ENCODE measurements around the gene PERM1.
"Not testable (repeated sequence)": the region's sequence is repeated elsewhere in the genome, so short reads cannot be mapped to it uniquely, and the experiment has no call there.

The PERM1 gene

DNA sequence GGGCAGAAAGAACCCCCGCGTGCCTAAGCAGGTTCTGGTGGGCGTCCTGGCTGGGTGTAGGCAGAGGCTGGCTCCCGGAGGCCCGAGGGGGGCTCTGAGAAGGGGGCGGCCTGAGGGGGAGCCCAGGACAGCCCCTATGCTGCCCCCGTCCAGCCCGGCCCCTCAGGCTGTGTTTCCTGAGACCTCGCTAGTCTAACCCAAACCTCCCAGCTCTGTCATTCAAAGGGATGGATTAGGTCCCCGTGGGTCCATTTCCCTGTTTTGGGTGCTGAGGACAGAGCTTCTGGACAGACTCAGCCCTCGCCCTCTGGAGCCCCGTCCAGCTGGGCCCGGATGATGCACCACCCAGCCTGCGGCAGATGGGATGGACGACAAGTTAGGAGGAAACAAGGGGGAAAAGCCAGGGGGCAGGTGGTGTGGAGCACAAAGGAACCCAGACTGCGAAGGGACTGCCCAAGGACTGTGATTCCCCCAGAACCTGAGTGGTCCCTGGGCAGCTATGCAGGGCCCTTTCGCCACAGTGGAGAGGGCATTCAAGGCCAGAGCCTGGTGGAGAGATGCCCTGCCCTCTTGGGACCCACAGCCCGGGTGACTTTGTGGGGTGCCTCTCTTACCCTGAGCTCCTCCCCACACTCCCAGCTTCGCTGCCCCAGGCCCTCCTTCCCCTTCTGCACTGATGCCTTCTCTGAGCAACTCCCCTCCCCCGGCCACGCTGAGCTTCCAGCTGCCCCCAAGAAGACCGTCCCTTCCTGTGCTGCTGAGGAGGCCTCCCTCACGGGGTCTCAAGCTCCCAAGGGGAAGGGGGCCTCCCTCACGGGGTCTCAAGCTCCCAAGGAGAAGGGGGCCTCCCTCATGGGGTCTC lies 15.2 kb upstream of the PERM1 start:
- Histone ChIP-seq H3K27me3 (ENCODE audit: insufficient read depth, poor library complexity, severe bottlenecking) (no peaks in the 10 kb centered on the region), H3K36me3 (ENCODE audit: low read depth) (no peaks in the 10 kb centered on the region), H3K4me1 (ENCODE audit: insufficient read depth, poor library complexity, severe bottlenecking) (peaks cover 5% of the 10 kb centered on the region), H3K27ac (ENCODE audit: poor library complexity, severe bottlenecking) (no peak overlapping the region), H3K9me3 (ENCODE audit: severe bottlenecking) (no peaks in the 10 kb centered on the region), H3K4me3 (ENCODE audit: severe bottlenecking) (no peak overlapping the region)
- TF ChIP-seq, protein P1, sequence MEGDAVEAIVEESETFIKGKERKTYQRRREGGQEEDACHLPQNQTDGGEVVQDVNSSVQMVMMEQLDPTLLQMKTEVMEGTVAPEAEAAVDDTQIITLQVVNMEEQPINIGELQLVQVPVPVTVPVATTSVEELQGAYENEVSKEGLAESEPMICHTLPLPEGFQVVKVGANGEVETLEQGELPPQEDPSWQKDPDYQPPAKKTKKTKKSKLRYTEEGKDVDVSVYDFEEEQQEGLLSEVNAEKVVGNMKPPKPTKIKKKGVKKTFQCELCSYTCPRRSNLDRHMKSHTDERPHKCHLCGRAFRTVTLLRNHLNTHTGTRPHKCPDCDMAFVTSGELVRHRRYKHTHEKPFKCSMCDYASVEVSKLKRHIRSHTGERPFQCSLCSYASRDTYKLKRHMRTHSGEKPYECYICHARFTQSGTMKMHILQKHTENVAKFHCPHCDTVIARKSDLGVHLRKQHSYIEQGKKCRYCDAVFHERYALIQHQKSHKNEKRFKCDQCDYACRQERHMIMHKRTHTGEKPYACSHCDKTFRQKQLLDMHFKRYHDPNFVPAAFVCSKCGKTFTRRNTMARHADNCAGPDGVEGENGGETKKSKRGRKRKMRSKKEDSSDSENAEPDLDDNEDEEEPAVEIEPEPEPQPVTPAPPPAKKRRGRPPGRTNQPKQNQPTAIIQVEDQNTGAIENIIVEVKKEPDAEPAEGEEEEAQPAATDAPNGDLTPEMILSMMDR (IDR thresholded peaks at IDR 0.05; ENCODE audit: poor library complexity, severe bottlenecking), result no peak
- peak; percentile 57 for DNase-seq (ENCODE audit: low spot score)
- no peak for ATAC-seq (ENCODE audit: low read depth)

DNA sequence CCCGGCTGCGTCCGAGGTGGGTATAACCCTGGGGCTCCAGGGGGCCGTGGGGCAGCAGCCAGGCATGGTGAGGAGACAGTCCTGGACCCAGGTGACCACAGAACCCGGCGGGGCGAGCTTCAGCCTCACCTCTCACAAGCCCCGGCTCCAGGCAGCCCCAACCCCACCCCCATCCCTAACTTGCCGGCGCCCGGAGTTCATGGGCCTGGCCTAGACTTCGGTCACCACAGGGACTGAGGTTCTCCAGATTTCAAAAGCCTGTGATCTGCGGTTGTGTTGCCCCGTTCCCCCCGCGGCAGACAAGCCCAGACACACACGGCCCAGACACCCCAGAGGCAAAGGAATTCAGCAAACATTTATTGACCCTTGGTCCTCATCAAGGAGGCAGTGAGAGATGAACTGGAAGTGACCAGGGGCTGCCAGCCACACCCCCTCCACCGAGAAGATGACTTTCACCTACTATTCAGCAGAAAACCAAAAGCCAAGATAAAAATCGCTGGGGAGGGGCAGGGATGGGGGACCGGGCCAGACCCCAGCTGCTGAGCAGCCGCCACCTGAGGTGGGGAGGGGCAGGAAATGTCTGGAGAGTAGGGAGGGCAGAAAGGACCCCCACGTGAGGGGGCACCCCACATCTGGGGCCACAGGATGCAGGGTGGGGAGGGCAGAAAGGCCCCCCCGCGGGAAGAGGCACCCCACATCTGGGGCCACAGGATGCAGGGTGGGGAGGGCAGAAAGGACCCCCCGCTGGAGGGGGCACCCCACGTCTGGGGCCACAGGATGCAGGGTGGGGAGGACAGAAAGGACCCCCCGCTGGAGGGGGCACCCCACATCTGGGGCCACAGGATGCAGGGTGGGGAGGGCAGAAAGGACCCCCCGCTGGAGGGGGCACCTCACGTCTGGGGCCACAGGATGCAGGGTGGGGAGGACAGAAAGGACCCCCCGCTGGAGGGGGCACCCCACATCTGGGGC lies 14.1 kb upstream of the PERM1 start:
- TF ChIP-seq, protein P1 (IDR thresholded peaks at IDR 0.05; ENCODE audit: poor library complexity, severe bottlenecking), result no peak
- H3K9me3 ChIP-seq (ENCODE audit: severe bottlenecking), result no peaks in the 10 kb centered on the region
- no peaks in the 10 kb centered on the region for H3K36me3 ChIP-seq (ENCODE audit: low read depth)
- no peak overlapping the region for H3K27ac ChIP-seq (ENCODE audit: poor library complexity, severe bottlenecking)
- H3K27me3 ChIP-seq (ENCODE audit: insufficient read depth, poor library complexity, severe bottlenecking), result no peaks in the 10 kb centered on the region
- ATAC-seq (ENCODE audit: low read depth) (peak; percentile 16; the same call in 2 of the 3 replicates), DNase-seq (ENCODE audit: low spot score) (peak; percentile 67)
- no peak overlapping the region for H3K4me3 ChIP-seq (ENCODE audit: severe bottlenecking)
- H3K4me1 ChIP-seq (ENCODE audit: insufficient read depth, poor library complexity, severe bottlenecking), result peaks cover 5% of the 10 kb centered on the region

DNA sequence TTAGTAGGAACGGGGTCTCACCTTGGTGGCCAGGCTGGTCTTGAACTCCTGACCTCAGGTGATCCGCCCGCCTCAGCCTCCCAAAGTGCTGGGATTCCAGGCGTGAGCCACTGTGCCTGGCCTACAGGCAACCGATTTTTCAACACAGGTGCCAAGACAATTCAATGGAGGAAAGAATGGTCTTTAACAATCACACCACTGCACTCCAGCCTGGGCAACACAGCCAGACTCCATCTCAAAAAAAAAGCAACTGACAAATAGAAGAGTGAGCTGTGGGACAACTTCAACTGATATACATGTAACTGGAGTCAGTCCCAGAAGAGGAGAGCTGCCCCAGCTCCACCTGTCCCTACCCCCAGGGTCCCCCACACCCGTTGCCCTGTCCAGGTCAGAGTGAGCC lies 12.7 kb upstream of the PERM1 start:
- DNase-seq (ENCODE audit: low spot score); H3K27ac ChIP-seq (ENCODE audit: poor library complexity, severe bottlenecking); H3K4me1 ChIP-seq (ENCODE audit: insufficient read depth, poor library complexity, severe bottlenecking); H3K27me3 ChIP-seq (ENCODE audit: insufficient read depth, poor library complexity, severe bottlenecking); H3K4me3 ChIP-seq (ENCODE audit: severe bottlenecking); H3K36me3 ChIP-seq (ENCODE audit: low read depth); ATAC-seq (ENCODE audit: low read depth); H3K9me3 ChIP-seq (ENCODE audit: severe bottlenecking): not testable (repeated sequence)

GRCh38 chr1:993379-993995 lies 11.6 kb upstream of the PERM1 start:
- Histone ChIP-seq H3K27ac (ENCODE audit: poor library complexity, severe bottlenecking) (no peak overlapping the region), H3K4me3 (ENCODE audit: severe bottlenecking) (no peak overlapping the region), H3K27me3 (ENCODE audit: insufficient read depth, poor library complexity, severe bottlenecking) (no peaks in the 10 kb centered on the region), H3K9me3 (ENCODE audit: severe bottlenecking) (no peaks in the 10 kb centered on the region), H3K4me1 (ENCODE audit: insufficient read depth, poor library complexity, severe bottlenecking) (peaks cover 5% of the 10 kb centered on the region), H3K36me3 (ENCODE audit: low read depth) (no peaks in the 10 kb centered on the region)
- TF ChIP-seq, protein P1 (IDR thresholded peaks at IDR 0.05; ENCODE audit: poor library complexity, severe bottlenecking), result no peak
- ATAC-seq (ENCODE audit: low read depth) (no peak), DNase-seq (ENCODE audit: low spot score) (no peak)

DNA sequence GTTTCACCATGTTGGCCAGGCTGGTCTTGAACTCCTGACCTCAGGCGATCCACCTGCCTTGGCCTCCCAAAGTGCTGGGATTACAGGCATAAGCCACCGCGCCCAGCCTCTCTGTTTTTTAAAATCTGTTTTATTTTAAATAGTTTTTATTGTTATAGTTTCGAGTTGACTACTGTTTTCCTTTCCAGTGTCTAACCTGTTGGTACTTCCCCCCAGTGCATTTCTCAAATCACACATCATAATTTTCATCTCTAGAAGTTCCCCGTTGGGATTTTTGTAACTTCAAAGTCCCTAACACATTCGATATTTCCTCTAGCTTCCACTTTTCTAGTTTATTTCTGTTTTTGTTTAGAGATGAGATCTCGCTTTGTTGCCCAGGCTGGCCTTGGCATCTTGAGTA lies 10.5 kb upstream of the PERM1 start:
- Histone ChIP-seq H3K27me3 (ENCODE audit: insufficient read depth, poor library complexity, severe bottlenecking) (no peaks in the 10 kb centered on the region), H3K9me3 (ENCODE audit: severe bottlenecking) (no peaks in the 10 kb centered on the region), H3K4me1 (ENCODE audit: insufficient read depth, poor library complexity, severe bottlenecking) (peaks cover 5% of the 10 kb centered on the region), H3K36me3 (ENCODE audit: low read depth) (no peaks in the 10 kb centered on the region), H3K27ac (ENCODE audit: poor library complexity, severe bottlenecking) (no peak overlapping the region), H3K4me3 (ENCODE audit: severe bottlenecking) (no peak overlapping the region)
- ATAC-seq (ENCODE audit: low read depth), result no peak
- no peak for DNase-seq (ENCODE audit: low spot score)
- TF ChIP-seq, protein P1 (IDR thresholded peaks at IDR 0.05; ENCODE audit: poor library complexity, severe bottlenecking), result no peak

Measured in RWPE2 (cell line).